GM23248 (cell line): ENCODE data around the gene TMEM14A. TPM values are rescaled to one million over a fixed set of nuclear protein-coding genes. Genes with fewer than 3 reads are reported as not detected.
A peak's percentile ranks its signal among the peaks of the same experiment; 100 is the strongest.

Experiments
- DNase-seq: peaks from one replicate; pipeline ENCODE4 v3.0.0-alpha.2; 2015
- H2AFZ ChIP-seq: fragments of 200-600 bp; sonication (generic); 2 replicates; pipeline ENCODE4 v1.6.1; 2016; ENCODE audit warnings: antibody characterized with exemption
- H3F3A ChIP-seq: fragments of 200-600 bp; sonication (generic); 2 replicates; pipeline ENCODE4 v1.6.1; 2016; ENCODE audit warnings: mild to moderate bottlenecking, antibody characterized with exemption, mixed run types; ENCODE audit not compliant: insufficient read depth
- H3K27ac ChIP-seq: fragments of 200-600 bp; sonication (generic); 2 replicates; pipeline ENCODE4 v1.5.1; 2016; ENCODE audit warnings: mild to moderate bottlenecking
- H3K27me3 ChIP-seq: fragments of 200-600 bp; sonication (generic); replicated peaks from 2 replicates; pipeline ENCODE4 v1.6.1; 2016; ENCODE audit warnings: mild to moderate bottlenecking; ENCODE audit not compliant: insufficient read depth
- H3K36me3 ChIP-seq: fragments of 200-600 bp; sonication (generic); 2 replicates; pipeline ENCODE4 v1.6.1; 2016; ENCODE audit warnings: low read depth, mild to moderate bottlenecking
- H3K4me1 ChIP-seq: fragments of 200-600 bp; sonication (generic); 2 replicates; pipeline ENCODE4 v1.6.1; 2016; ENCODE audit warnings: mild to moderate bottlenecking; ENCODE audit not compliant: insufficient read depth
- H3K4me2 ChIP-seq: fragments of 200-600 bp; sonication (generic); one replicate; pipeline ENCODE4 v1.6.1; 2016; ENCODE audit warnings: mild to moderate bottlenecking; ENCODE audit not compliant: unreplicated experiment
- H3K4me3 ChIP-seq: fragments of 200-600 bp; sonication (generic); 2 replicates; pipeline ENCODE4 v1.5.1; 2016; ENCODE audit warnings: mild to moderate bottlenecking
- H3K79me2 ChIP-seq: fragments of 200-600 bp; sonication (generic); 2 replicates; pipeline ENCODE4 v1.6.1; 2016; ENCODE audit warnings: mild to moderate bottlenecking; ENCODE audit not compliant: insufficient read depth
- H3K9ac ChIP-seq: fragments of 200-600 bp; sonication (generic); 2 replicates; pipeline ENCODE4 v1.6.1; 2016; ENCODE audit warnings: mild to moderate bottlenecking
- H3K9me2 ChIP-seq: fragments of 200-600 bp; sonication (generic); 2 replicates; pipeline ENCODE4 v1.6.1; 2016; ENCODE audit warnings: mixed run types, mild to moderate bottlenecking, moderate library complexity; ENCODE audit not compliant: insufficient read depth
- H3K9me3 ChIP-seq: fragments of 200-600 bp; sonication (generic); one replicate; pipeline ENCODE4 v1.6.1; 2017; ENCODE audit warnings: low read depth
- H4K20me1 ChIP-seq: fragments of 200-600 bp; sonication (generic); 2 replicates; pipeline ENCODE4 v1.6.0; 2016; ENCODE audit not compliant: insufficient read depth
- EZH2 ChIP-seq: fragments of 200-600 bp; sonication (generic); IDR thresholded peaks from 2 replicates; pipeline ENCODE4 v1.6.1; 2018; ENCODE audit warnings: antibody characterized with exemption, mild to moderate bottlenecking; ENCODE audit not compliant: insufficient read depth, poor library complexity, severe bottlenecking
- EZH2phosphoT487 ChIP-seq: fragments of 200-600 bp; sonication (generic); IDR thresholded peaks from 2 replicates; pipeline ENCODE4 v1.6.1; 2018; ENCODE audit warnings: antibody characterized with exemption, moderate library complexity, mild to moderate bottlenecking, low read depth; ENCODE audit not compliant: insufficient read depth
- WGBS, 2 experiments: methylation state at CpG; one replicate each; pipeline ENCODE4 v1.1.6; 2015 to 2017; ENCODE audit warnings: low lambda C conversion rate in 2 of 2, low coverage in 1 of 2; ENCODE audit errors: missing lambda C conversion rate in 2 of 2; 5-methylcytosine and 5-hydroxymethylcytosine counted together
- in situ Hi-C: fragments of 300-500 bp; cut with MboI; formaldehyde crosslinking; loops from 2 replicates; pipeline ENCODE4 v1.15.0; 2020
- polyA plus RNA-seq: library from polyadenylated mRNA; unstranded; fragments of >200 nt; fragmentation: Nextera tagmentation; extraction: Ambion mirVana; gene quantifications from 2 replicates; pipeline ENCODE4 v1.2.1, GENCODE V29; 2016
- total RNA-seq: library from RNA; depleted of rRNA; stranded (reverse); fragments of >200 nt; shearing (Covaris generic); gene quantifications from 2 replicates; pipeline ENCODE4 v1.2.3, GENCODE V29; 2014

The TMEM14A gene
- total and polyA plus RNA-seq, 2 experiments from 2014 or later = 64.0 to 95.1 TPM

DNA sequence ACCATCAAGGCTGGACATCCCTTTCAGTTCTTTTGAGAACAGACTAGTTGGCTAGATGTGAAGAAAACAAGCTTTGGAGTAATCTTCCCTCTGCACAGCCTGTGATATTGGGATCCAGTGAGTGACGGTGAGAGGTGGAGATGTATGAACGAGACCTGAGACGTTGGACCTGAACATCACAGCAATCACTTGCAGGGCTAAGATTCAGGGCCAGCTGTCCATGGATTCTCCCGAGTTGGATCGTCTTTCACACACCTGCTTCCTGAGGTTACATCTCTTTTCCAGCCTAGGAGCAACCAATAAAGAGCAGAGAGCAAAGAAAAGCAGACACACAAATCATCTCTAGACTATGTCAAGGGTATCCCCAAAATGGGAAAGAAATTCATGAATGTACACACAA is 30.0 kb upstream of the TMEM14A start:
- no peak overlapping the region for H2AFZ ChIP-seq
- H3K9me3 ChIP-seq = no peaks in the 10 kb centered on the region
- no peaks in the 10 kb centered on the region for H3K27me3 ChIP-seq
- no peaks in the 10 kb centered on the region for H3K36me3 ChIP-seq
- TF ChIP-seq EZH2phosphoT487 (no peak), EZH2 (no peak)
- in situ Hi-C loops = no loop called here
- no peak overlapping the region for H3K4me3 ChIP-seq
- no peaks in the 10 kb centered on the region for H4K20me1 ChIP-seq
- 0 out of 2 replicates have a peak, but pooled peaks cover 3% of the 10 kb centered on the region for H3K4me1 ChIP-seq
- H3K4me2 ChIP-seq = no peak overlapping the region
- H3K9ac ChIP-seq = no peak overlapping the region
- 92 to 94% methylated on average over 5 of the region's 5 CpGs for WGBS, 2 experiments
- DNase-seq = no peak
- no peaks in the 10 kb centered on the region for H3K9me2 ChIP-seq
- no peak overlapping the region for H3K27ac ChIP-seq
- H3F3A ChIP-seq = no peaks in the 10 kb centered on the region
- no peaks in the 10 kb centered on the region for H3K79me2 ChIP-seq

DNA sequence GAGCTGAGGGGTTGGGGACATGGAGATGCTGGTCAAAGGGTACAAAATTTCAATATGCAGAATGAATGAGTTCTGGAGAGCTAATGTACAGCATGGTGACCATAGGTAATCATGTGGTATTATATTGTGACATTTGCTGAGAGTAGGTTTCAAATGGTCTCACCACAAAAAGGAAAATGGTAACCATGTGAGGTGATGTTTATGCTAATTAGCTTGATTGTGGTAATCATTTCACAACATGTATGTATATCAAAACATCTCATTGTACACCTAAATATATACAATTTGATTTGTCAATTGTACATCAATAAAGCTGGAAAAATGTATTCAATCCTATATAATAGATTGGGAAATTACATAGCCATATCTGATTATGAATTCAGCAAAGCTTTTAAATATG is 29.5 kb upstream of the TMEM14A start:
- H3K27me3 ChIP-seq = no peaks in the 10 kb centered on the region
- H3K36me3 ChIP-seq = no peaks in the 10 kb centered on the region
- no peak overlapping the region for H3K4me2 ChIP-seq
- no peak overlapping the region for H2AFZ ChIP-seq
- no peaks in the 10 kb centered on the region for H3K9me3 ChIP-seq
- H3K4me1 ChIP-seq = 0 out of 2 replicates have a peak, but pooled peaks cover 3% of the 10 kb centered on the region
- H3K9ac ChIP-seq = no peak overlapping the region
- TF ChIP-seq EZH2phosphoT487 (no peak), EZH2 (no peak)
- no peaks in the 10 kb centered on the region for H3K79me2 ChIP-seq
- no peaks in the 10 kb centered on the region for H4K20me1 ChIP-seq
- no peaks in the 10 kb centered on the region for H3F3A ChIP-seq
- H3K9me2 ChIP-seq = no peaks in the 10 kb centered on the region
- in situ Hi-C loops = no loop called here
- no peak overlapping the region for H3K4me3 ChIP-seq
- no peak overlapping the region for H3K27ac ChIP-seq
- DNase-seq = no peak

DNA sequence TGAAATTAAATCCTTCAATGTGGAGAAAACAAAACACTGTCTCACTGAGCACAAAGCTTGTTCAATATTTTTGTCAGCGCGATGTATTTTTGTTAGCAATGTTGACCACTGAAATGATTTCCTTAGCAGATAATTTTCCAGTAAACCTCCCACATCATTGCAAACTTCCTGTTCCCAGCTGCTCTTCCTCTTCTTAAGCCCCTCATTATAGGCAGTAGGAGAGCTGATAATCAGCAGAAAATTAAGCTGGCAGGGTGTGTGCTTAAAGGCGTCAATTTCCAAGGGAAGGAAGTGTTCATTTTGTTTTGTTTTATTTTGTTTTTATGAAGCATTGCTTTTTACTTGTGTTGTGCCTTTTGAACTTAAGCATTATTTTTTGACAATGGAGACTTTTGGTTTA is 29.1 kb upstream of the TMEM14A start:
- Histone ChIP-seq H2AFZ (no peak overlapping the region), H3K36me3 (no peaks in the 10 kb centered on the region), H4K20me1 (no peaks in the 10 kb centered on the region), H3K27ac (no peak overlapping the region), H3K9me2 (no peaks in the 10 kb centered on the region), H3K79me2 (no peaks in the 10 kb centered on the region), H3K4me1 (peaks cover 7% of the 10 kb centered on the region), H3K4me2 (no peak overlapping the region), H3K9me3 (no peaks in the 10 kb centered on the region), H3K27me3 (no peaks in the 10 kb centered on the region), H3K9ac (no peak overlapping the region), H3F3A (peaks cover 3% of the 10 kb centered on the region; the same call in 1 of the 2 replicates), H3K4me3 (no peak overlapping the region)
- no peak for DNase-seq
- 85 to 90% methylated on average over 3 of the region's 3 CpGs for WGBS, 2 experiments
- no peak for TF ChIP-seq EZH2
- in situ Hi-C loops = no loop called here

DNA sequence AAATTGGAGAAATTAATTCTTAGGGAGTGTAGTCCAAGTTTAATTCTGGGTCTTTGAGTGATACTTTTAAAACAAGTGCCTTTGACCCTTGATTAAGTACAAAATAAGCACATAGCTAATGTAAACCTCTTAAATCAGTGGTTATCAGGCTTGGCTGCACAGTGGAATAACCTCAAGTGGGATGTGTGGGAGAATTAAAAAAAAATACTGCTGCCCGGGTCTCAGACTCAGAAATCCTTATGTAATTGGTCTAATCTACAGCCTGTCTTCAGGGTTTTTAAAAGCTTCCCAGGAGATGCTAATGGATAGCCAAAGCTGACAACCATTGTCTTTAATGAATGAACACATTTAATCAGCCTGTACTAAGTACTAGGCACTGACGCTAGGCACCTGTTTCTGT is 28.5 kb upstream of the TMEM14A start:
- peaks cover 11% of the 10 kb centered on the region for H3K4me1 ChIP-seq
- H3K4me2 ChIP-seq = no peak overlapping the region
- H3K27me3 ChIP-seq = no peaks in the 10 kb centered on the region
- no peaks in the 10 kb centered on the region for H4K20me1 ChIP-seq
- H3F3A ChIP-seq = peaks cover 8% of the 10 kb centered on the region; the same call in 1 of the 2 replicates
- no peaks in the 10 kb centered on the region for H3K9me2 ChIP-seq
- no peaks in the 10 kb centered on the region for H3K79me2 ChIP-seq
- no peak overlapping the region for H2AFZ ChIP-seq
- no peak overlapping the region for H3K27ac ChIP-seq
- no peak overlapping the region for H3K4me3 ChIP-seq
- DNase-seq = no peak
- no peaks in the 10 kb centered on the region for H3K9me3 ChIP-seq
- H3K9ac ChIP-seq = no peak overlapping the region
- TF ChIP-seq EZH2phosphoT487 (no peak), EZH2 (no peak)
- in situ Hi-C loops = no loop called here
- WGBS, 2 experiments = 52 to 54% methylated on average over 2 of the region's 2 CpGs
- no peaks in the 10 kb centered on the region for H3K36me3 ChIP-seq

DNA sequence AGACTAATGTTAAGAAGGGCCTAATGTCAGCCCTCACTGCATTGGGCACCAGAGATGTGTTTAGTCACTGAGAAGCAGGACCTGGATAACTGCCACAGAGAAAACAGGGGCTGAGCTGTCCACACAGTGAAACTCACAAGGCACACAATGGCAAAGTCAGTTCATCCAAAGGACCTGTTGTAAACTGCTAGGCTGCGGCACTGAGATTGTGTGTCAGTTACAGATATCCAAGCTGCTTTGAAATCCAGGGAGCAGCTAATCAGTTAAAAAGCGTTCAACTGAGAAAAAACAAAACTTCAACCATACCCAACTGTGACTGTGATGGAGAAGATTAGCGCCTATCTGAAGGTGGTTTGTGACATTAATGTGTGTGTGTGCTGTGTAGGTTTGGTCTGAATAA is 27.8 kb upstream of the TMEM14A start:
- no peak overlapping the region for H3K4me3 ChIP-seq
- H3K4me1 ChIP-seq = peaks cover 15% of the 10 kb centered on the region
- H3F3A ChIP-seq = peaks cover 11% of the 10 kb centered on the region; the same call in 1 of the 2 replicates
- H3K27me3 ChIP-seq = no peaks in the 10 kb centered on the region
- H3K4me2 ChIP-seq = no peak overlapping the region
- peak; percentile 55 for DNase-seq
- no peaks in the 10 kb centered on the region for H3K36me3 ChIP-seq
- no peaks in the 10 kb centered on the region for H3K79me2 ChIP-seq
- no peak overlapping the region for H2AFZ ChIP-seq
- H3K9ac ChIP-seq = no peak overlapping the region
- 99 to 100% methylated on average over 3 of the region's 3 CpGs for WGBS, 2 experiments
- no peak overlapping the region for H3K27ac ChIP-seq
- no peaks in the 10 kb centered on the region for H3K9me2 ChIP-seq
- TF ChIP-seq EZH2 (no peak), EZH2phosphoT487 (no peak)
- in situ Hi-C loops = no loop called here
- no peaks in the 10 kb centered on the region for H4K20me1 ChIP-seq
- H3K9me3 ChIP-seq = no peaks in the 10 kb centered on the region
